K562 treated with DMSO at 1 percent for 24 hours (cell line): ENCODE data around the gene SLFNL1. TPM values are rescaled to one million over a fixed set of nuclear protein-coding genes. Genes with fewer than 3 reads are reported as not detected.

Source experiments
- total RNA-seq: library from RNA; unstranded; fragments of 300-600 nt; gene quantifications from 2 replicates; pipeline ENCODE4 v1.2.3, GENCODE V29; 2022; ENCODE audit warnings: low read depth; ENCODE audit not compliant: insufficient read depth

Gene SLFNL1
- 0.60 and 0.72 TPM in 2 replicates for total RNA-seq

DNA sequence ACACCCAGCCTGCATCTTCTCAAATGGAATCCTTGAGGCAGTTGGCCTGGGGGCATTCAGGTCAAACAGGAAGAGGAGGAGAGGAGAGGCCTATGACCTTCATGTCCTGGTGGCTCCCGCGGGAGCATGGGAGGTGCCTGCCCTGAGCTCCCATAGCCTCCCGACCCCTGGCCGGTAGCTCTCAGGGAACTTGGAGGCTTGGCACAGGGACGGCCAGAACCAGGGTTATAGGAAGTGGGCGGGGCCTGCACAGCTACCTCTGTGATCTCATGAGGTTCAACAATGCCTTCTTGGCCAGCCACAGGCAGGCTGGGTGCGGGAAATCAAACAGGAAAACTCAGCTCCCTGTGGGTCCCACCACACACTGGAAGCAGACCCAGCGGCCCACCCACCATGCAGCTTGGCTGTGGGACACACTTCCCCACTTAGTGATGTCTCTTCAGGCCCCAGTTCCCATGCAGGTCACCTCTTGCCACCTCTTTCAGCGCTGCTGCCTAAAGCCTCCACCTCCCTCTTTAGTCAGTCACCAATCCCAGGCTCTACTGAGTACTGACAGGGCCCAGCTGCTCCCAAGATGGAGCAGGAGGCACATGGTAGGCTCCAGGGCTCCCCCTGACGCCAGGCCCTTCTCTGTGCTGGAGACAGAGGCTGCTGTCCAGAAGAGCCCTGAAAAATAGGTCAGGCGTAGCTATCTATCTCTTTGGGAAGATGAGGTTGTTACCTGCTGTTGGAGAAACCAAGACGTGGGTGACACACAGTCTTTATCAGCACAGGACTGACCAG lies at the start of gene SLFNL1:
Gene SLFNL1, minus strand, starts transcription at position 200 of the 783 bp plus-strand sequence. CDS start 1,065 bp downstream, outside the sequence.

DNA sequence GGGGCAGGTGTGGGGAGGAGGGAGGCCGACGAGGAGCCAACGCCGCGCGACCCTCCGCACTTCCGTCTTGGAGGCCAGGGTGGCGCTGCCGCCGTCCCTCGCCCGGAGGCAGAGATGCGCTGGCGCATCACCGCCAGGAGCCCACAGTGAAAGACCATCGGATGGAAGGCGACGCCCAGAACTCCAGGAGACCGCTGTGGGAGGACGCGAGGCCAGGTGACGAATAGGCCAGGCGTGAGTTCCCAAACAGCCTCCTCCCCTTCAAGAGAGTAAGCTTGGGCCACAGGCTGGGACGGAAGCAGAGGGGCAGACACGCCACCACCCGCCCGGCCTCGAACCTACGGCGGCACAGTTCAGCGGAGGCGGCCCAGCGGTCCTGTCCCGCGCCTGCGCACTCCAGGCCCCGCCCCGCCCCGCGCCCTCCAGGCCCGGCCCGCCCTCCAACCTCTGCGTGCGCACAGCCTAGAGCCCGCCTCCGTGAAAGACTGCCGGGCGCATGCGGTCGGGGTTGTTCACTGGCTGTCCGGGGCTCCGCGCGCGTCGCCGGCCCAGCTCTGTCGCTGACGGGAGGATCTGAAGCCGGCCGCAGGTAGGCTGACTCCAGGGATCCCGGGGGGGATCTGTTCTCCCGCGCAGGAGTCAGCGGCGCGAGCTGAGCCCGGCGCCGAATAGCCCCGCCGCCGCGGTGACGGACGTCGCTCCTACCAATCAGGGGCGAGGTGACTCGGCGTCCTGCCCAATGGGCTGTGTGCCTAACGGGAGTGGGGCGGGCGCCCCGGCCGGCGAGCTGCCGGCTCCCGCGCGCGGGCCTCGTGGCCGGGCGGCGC lies 42.1 kb downstream of the SLFNL1 start, which contains the start of gene CTPS1:
Gene CTPS1, plus strand, starts transcription at position 456 of the 827 bp plus-strand sequence. CDS start 3,595 bp downstream, outside the sequence.

Other genes starting within 250 kb of the SLFNL1 start
- gene KCNQ4, start 237.9 kb downstream of the SLFNL1 start, total RNA-seq, result 3.0 and 4.9 TPM in 2 replicates
- gene CITED4, start 159.4 kb downstream of the SLFNL1 start, total RNA-seq, result 44.5 and 47.0 TPM in 2 replicates
- gene CTPS1, start 42.0 kb downstream of the SLFNL1 start, total RNA-seq, result 48.4 and 50.5 TPM in 2 replicates
- 47.6 and 50.5 TPM in 2 replicates for gene SCMH1, start 220.6 kb upstream of the SLFNL1 start, total RNA-seq